ENCODE measurements around the gene VSIG10.

DNA sequence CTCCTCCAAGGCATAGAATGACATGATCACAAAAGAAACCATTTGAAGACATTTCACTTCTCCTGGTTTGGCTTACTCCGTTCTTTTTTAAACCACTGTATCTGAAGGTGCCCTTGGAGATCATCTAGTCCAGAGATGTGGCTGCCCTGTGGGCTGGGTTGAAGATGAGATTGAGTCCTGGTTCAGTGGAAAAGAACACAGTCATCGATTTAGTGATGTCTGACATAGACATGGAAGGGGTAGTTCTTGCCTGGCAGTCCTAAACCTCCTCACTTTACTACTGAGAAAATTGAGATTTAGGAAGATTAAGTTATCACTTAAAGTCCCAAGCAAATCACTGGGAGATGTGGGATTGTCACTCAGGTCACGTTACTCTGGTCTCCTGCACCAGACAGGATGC, 2.8 kb downstream of the VSIG10 start:
- TF ChIP-seq, protein P1, sequence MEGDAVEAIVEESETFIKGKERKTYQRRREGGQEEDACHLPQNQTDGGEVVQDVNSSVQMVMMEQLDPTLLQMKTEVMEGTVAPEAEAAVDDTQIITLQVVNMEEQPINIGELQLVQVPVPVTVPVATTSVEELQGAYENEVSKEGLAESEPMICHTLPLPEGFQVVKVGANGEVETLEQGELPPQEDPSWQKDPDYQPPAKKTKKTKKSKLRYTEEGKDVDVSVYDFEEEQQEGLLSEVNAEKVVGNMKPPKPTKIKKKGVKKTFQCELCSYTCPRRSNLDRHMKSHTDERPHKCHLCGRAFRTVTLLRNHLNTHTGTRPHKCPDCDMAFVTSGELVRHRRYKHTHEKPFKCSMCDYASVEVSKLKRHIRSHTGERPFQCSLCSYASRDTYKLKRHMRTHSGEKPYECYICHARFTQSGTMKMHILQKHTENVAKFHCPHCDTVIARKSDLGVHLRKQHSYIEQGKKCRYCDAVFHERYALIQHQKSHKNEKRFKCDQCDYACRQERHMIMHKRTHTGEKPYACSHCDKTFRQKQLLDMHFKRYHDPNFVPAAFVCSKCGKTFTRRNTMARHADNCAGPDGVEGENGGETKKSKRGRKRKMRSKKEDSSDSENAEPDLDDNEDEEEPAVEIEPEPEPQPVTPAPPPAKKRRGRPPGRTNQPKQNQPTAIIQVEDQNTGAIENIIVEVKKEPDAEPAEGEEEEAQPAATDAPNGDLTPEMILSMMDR (IDR thresholded peaks at IDR 0.05), result no peak
- TF ChIP-seq POLR2A (IDR thresholded peaks at IDR 0.05), result no peak

All from suprapubic skin (tissue), 3 donors.